ENCODE data around the gene CHADL.

GRCh38 chr22:41260871-41261270 is 20.1 kb upstream of the CHADL start:
- TF ChIP-seq CTCF (IDR thresholded peaks at IDR 0.05) (no peak), POLR2AphosphoS5 (IDR thresholded peaks at IDR 0.05) (no peak), POLR2A (IDR thresholded peaks at IDR 0.05) (no peak)
